ENCODE data around the gene POLR1C.
"Not testable (repeated sequence)": the region's sequence is repeated elsewhere in the genome, so short reads cannot be mapped to it uniquely, and the experiment has no call there.

Gene POLR1C

DNA sequence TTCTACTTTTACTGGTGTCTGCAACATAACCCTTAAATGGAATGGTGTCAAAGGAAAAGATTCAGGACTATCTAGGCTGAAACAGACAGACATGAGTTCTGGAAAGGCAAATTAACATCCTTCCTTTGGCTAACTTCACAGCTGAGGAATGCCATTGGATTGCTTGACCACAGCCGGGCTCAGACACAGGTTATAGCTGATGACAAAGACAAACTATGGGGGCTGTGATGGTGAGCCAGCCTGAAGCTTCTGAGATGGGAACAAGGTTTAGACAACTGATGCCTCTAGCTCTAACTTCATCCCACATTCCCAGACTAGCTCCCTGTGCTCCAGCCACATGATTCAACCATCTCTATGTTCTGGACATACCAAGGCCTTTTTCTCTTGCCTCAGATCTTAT lies 15.3 kb downstream of the POLR1C start:
- Histone ChIP-seq H3K4me1 (no peaks in the 10 kb centered on the region), H3K27me3 (ENCODE audit: control insufficient read depth, insufficient read depth, low read length) (no peaks in the 10 kb centered on the region), H3K79me2 (no peaks in the 10 kb centered on the region), H3K4me3 (ENCODE audit: low read depth, low read length) (no peak overlapping the region), H2AFZ (no peak overlapping the region), H3K9me3 (ENCODE audit: control insufficient read depth, low read length) (no peaks in the 10 kb centered on the region), H3K4me2 (ENCODE audit: low read length) (no peak overlapping the region), H3K9ac (no peak overlapping the region), H3K27ac (no peak overlapping the region), H3K36me3 (ENCODE audit: control insufficient read depth, insufficient read depth, low read length) (no peaks in the 10 kb centered on the region)
- TF ChIP-seq, protein P1, sequence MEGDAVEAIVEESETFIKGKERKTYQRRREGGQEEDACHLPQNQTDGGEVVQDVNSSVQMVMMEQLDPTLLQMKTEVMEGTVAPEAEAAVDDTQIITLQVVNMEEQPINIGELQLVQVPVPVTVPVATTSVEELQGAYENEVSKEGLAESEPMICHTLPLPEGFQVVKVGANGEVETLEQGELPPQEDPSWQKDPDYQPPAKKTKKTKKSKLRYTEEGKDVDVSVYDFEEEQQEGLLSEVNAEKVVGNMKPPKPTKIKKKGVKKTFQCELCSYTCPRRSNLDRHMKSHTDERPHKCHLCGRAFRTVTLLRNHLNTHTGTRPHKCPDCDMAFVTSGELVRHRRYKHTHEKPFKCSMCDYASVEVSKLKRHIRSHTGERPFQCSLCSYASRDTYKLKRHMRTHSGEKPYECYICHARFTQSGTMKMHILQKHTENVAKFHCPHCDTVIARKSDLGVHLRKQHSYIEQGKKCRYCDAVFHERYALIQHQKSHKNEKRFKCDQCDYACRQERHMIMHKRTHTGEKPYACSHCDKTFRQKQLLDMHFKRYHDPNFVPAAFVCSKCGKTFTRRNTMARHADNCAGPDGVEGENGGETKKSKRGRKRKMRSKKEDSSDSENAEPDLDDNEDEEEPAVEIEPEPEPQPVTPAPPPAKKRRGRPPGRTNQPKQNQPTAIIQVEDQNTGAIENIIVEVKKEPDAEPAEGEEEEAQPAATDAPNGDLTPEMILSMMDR (IDR thresholded peaks at IDR 0.05) = no peak

DNA sequence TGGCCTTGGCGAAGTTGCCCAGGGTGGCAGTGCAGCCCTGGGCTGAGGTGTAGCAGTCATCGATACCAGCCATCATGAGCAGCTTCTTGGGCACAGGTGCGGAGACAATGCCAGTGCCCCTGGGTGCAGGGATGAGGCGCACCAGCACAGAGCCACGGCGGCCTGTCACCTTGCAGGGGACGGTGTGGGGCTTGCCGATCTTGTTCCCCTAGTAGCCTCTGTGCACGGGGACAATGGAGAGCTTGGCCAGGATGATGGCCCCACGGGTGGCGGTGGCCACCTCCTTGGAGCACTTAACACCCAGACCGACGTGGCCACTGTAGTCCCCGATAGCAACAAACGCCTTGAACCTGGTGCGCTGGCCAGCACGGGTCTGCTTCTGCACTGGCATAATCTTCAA lies 22.1 kb downstream of the POLR1C start:
- not testable (repeated sequence) for H3K79me2 ChIP-seq; H3K9me3 ChIP-seq (ENCODE audit: control insufficient read depth, low read length); H3K4me2 ChIP-seq (ENCODE audit: low read length); H3K4me1 ChIP-seq; H3K9ac ChIP-seq; H2AFZ ChIP-seq; H3K36me3 ChIP-seq (ENCODE audit: control insufficient read depth, insufficient read depth, low read length); H3K27me3 ChIP-seq (ENCODE audit: control insufficient read depth, insufficient read depth, low read length); H3K27ac ChIP-seq; H3K4me3 ChIP-seq (ENCODE audit: low read depth, low read length)

DNA sequence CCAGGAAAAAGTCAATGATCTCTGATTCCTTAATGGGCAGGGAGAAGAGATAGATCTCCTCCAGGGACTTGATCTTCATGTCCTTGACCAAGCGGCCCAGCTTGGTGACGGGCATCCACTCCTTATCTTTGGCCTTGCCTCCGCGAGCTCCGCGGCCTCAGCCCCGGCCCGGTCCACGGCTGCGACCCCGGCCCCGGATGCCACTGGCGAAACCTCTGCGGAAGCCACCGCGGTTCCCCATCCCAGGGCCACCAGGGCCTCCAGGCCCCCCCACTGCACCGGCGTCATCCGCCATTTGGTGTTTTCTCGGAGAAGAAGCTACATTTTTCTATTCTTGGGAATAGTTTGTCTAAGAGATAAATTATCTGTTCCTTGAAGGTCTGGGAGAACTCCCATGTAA lies 22.5 kb downstream of the POLR1C start:
- not testable (repeated sequence) for H3K4me2 ChIP-seq (ENCODE audit: low read length); H2AFZ ChIP-seq; H3K4me1 ChIP-seq; H3K4me3 ChIP-seq (ENCODE audit: low read depth, low read length); H3K27ac ChIP-seq; H3K27me3 ChIP-seq (ENCODE audit: control insufficient read depth, insufficient read depth, low read length); H3K9me3 ChIP-seq (ENCODE audit: control insufficient read depth, low read length); H3K36me3 ChIP-seq (ENCODE audit: control insufficient read depth, insufficient read depth, low read length); H3K79me2 ChIP-seq; H3K9ac ChIP-seq

DNA sequence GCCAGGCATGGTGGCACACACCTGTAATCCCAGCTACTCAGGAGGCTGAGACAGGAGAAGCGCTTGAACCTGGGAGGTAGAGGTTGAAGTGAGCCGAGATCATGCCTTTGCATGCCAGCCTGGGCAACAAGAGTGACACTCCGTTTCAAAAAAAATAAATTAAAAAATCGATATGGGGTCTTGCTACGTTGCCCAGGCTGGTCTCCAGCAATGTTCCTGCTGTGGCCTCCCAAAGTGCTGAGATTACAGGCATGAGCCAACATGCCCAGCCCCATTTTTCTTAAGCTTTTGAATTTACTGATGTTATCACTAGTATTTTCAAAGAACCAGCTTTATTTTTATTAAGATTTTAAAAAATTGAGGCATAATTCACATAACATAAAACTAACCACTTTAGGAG lies 23.6 kb downstream of the POLR1C start:
- Histone ChIP-seq H3K27ac (no peak overlapping the region), H3K9ac (no peak overlapping the region), H3K27me3 (ENCODE audit: control insufficient read depth, insufficient read depth, low read length) (no peaks in the 10 kb centered on the region), H3K79me2 (no peaks in the 10 kb centered on the region), H3K4me1 (no peaks in the 10 kb centered on the region), H3K36me3 (ENCODE audit: control insufficient read depth, insufficient read depth, low read length) (no peaks in the 10 kb centered on the region), H3K9me3 (ENCODE audit: control insufficient read depth, low read length) (no peaks in the 10 kb centered on the region), H3K4me3 (ENCODE audit: low read depth, low read length) (no peak overlapping the region), H3K4me2 (ENCODE audit: low read length) (no peak overlapping the region), H2AFZ (no peak overlapping the region)
- TF ChIP-seq, protein P1 (IDR thresholded peaks at IDR 0.05) = no peak

DNA sequence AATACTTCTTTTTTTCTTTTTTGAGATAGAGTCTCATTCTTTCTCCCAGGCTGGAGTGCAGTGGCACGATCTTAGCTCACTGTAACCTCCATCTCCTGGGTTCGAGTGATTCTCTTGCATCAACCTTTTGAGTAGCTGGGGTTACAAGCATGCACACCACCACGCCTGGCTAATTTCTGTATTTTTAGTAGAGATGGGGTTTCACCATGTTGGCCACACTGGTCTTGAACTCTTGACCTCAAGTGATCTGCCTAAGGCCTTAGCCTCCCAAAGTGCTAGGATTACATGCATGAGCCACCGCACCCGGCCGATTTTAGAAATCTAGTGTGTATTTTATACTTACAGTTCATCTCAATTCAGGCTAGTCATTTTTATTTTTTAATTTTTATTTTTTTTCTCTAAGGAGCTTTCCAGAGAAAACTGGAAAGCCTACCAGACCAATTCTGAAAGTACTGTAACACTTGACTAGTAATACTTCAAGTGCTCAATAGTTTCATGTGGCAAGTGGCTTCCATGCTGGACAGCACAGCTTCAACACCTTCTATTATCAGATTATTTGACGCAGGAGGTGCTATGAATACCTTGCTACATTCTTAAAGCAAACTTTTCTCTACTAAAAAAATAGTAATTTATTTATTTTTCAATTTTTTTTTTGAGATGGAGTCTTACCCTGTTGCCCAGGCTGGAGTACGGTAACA lies 25.0 kb downstream of the POLR1C start:
- Histone ChIP-seq H3K9me3 (ENCODE audit: control insufficient read depth, low read length) (no peaks in the 10 kb centered on the region), H3K36me3 (ENCODE audit: control insufficient read depth, insufficient read depth, low read length) (no peaks in the 10 kb centered on the region)

More for the DNA sequence above, 25.0 kb downstream of the POLR1C start:
- TF ChIP-seq, protein P1 (IDR thresholded peaks at IDR 0.05) = no peak
- no peaks in the 10 kb centered on the region for H3K27me3 ChIP-seq (ENCODE audit: control insufficient read depth, insufficient read depth, low read length)
- H3K4me1 ChIP-seq = no peaks in the 10 kb centered on the region
- H3K79me2 ChIP-seq = no peaks in the 10 kb centered on the region
- H2AFZ ChIP-seq = no peak overlapping the region
- H3K4me2 ChIP-seq (ENCODE audit: low read length) = no peak overlapping the region
- H3K4me3 ChIP-seq (ENCODE audit: low read depth, low read length) = no peak overlapping the region
- H3K9ac ChIP-seq = no peak overlapping the region
- H3K27ac ChIP-seq = no peak overlapping the region

Measured in parathyroid adenoma (tissue), 2 donors.